Endothelial cell of umbilical vein (primary cell): ENCODE data around the gene DLST.

ENCODE experiments used
- CTCF ChIP-seq, 2 donors: IDR thresholded peaks; 1 replicate in 1 of 2; 2 replicates in 1 of 2; pipeline ENCODE4 v1.5.1; 2011; ENCODE audit warnings: low read length in 2 of 2, mild to moderate bottlenecking in 2 of 2, moderate library complexity in 2 of 2, control low read depth in 1 of 2, inconsistent platforms in 1 of 2, low read depth in 1 of 2; ENCODE audit not compliant: insufficient read depth in 1 of 2; ENCODE audit errors: extremely low read depth in 1 of 2
- EZH2 ChIP-seq: IDR thresholded peaks from 2 replicates; pipeline ENCODE4 v1.6.1; 2012; ENCODE audit warnings: borderline replicate concordance, low read depth, mild to moderate bottlenecking, moderate library complexity, low read length, inconsistent platforms; ENCODE audit not compliant: severe bottlenecking
- GATA2 ChIP-seq: IDR thresholded peaks from 2 replicates; pipeline ENCODE4 v1.7.0; 2011; ENCODE audit warnings: low read depth, mild to moderate bottlenecking, moderate library complexity, mixed read lengths, low read length; ENCODE audit not compliant: insufficient read length, insufficient read depth
- MAX ChIP-seq: IDR thresholded peaks from 2 replicates; pipeline ENCODE4 v1.6.1; 2011; ENCODE audit not compliant: insufficient read depth, insufficient read length
- MYC ChIP-seq: IDR thresholded peaks from one replicate; pipeline ENCODE4 v1.6.1; 2011; ENCODE audit warnings: mild to moderate bottlenecking, low read depth, low read length
- POLR2A ChIP-seq: IDR thresholded peaks from 2 replicates; pipeline ENCODE4 v1.6.1; 2012; ENCODE audit warnings: low read depth, mild to moderate bottlenecking, control low read depth, low read length
- POLR2AphosphoS5 ChIP-seq: IDR thresholded peaks from 2 replicates; pipeline ENCODE4 v1.6.1; 2012; ENCODE audit warnings: low read depth, mild to moderate bottlenecking, control low read depth, low read length, moderate library complexity; ENCODE audit not compliant: insufficient read depth

- no peak for TF ChIP-seq POLR2A
- no peak for TF ChIP-seq MYC
- peak; percentile 85 to 87 for TF ChIP-seq CTCF (IDR thresholded peaks at IDR 0.05; ENCODE audit: extremely low read depth in 1 of 2, insufficient read depth in 1 of 2, low read depth in 1 of 2, low read length in 2 of 2)
- TF ChIP-seq EZH2, result no peak
- no peak for TF ChIP-seq GATA2
- no peak for TF ChIP-seq POLR2AphosphoS5
- no peak for TF ChIP-seq MAX
Observed at GRCh38 chr14:74913986-74914573, 32.4 kb downstream of the DLST start.
